SK-N-SH (cell line): ENCODE measurements around the gene TCHH. TPM values are rescaled to one million over a fixed set of nuclear protein-coding genes. Genes with fewer than 3 reads are reported as not detected.

Experiments used
- CTCF ChIA-PET: fragments of 300-600, 350-600 bp; formaldehyde crosslinking; extraction: SDS; loops from one replicate; lab custom pipeline; 2021; lab: Yijun Ruan, JAX
- POLR2A ChIA-PET: fragments of 350-600 bp; sonication (Branson Sonifier 250); formaldehyde crosslinking; extraction: SDS; loops from one replicate; lab custom pipeline; 2020; ENCODE audit warnings: antibody characterized with exemption, inconsistent platforms; lab: Yijun Ruan, JAX
- DNase-seq: peaks from one replicate; pipeline ENCODE4 v3.0.0; 2012
- H2AFZ ChIP-seq: fragments of 200-600 bp; sonication (generic); 2 replicates; pipeline ENCODE4 v1.8.1; 2016; ENCODE audit warnings: antibody characterized with exemption, mild to moderate bottlenecking, low read depth
- H3F3A ChIP-seq: fragments of 200-600 bp; sonication (generic); replicated peaks from 2 replicates; pipeline ENCODE3; 2016; ENCODE audit warnings: antibody characterized with exemption, mild to moderate bottlenecking; ENCODE audit not compliant: insufficient read depth
- H3K27ac ChIP-seq, 2 experiments: fragments of 200-500 bp in 1 of 2; fragments of 200-600 bp in 1 of 2; sonication (Bioruptor generic) in 1 of 2; sonication (generic), shearing (Covaris generic) in 1 of 2; 2 replicates each; pipeline versions ENCODE4 v1.5.1 to v1.6.1; 2014 to 2016; ENCODE audit warnings: low read depth in 2 of 2, inconsistent platforms in 1 of 2, low read length in 1 of 2, mild to moderate bottlenecking in 1 of 2, mixed read lengths in 1 of 2
- H3K27me3 ChIP-seq: fragments of 200-600 bp; sonication (generic), shearing (Covaris generic); 2 replicates; pipeline ENCODE4 v1.6.1; 2016; ENCODE audit warnings: mixed run types; ENCODE audit not compliant: insufficient read depth
- H3K36me3 ChIP-seq, 2 experiments: fragments of 200-500 bp in 1 of 2; fragments of 200-600 bp in 1 of 2; sonication (Bioruptor generic) in 1 of 2; sonication (generic) in 1 of 2; replicated peaks in 1 of 2; 2 replicates each; pipeline versions ENCODE3 to v1.5.1; 2014 to 2016; ENCODE audit warnings: low read length in 1 of 2, mild to moderate bottlenecking in 1 of 2; ENCODE audit not compliant: insufficient read depth in 2 of 2, control insufficient read depth in 1 of 2
- H3K4me1 ChIP-seq, 2 experiments: fragments of 200-500 bp in 1 of 2; fragments of 200-600 bp in 1 of 2; sonication (Bioruptor generic) in 1 of 2; sonication (generic), shearing (Covaris generic) in 1 of 2; 2 replicates each; pipeline versions ENCODE4 v1.5.1 to v1.6.1; 2014 to 2016; ENCODE audit warnings: low read depth in 1 of 2, low read length in 1 of 2, mixed run types in 1 of 2; ENCODE audit not compliant: insufficient read depth in 2 of 2, control insufficient read depth in 1 of 2
- H3K4me2 ChIP-seq: fragments of 200-600 bp; sonication (generic), shearing (Covaris generic); 2 replicates; pipeline ENCODE4 v1.6.1; 2017; ENCODE audit warnings: mixed run types
- H3K4me3 ChIP-seq, 2 experiments: fragments of 200-500 bp in 1 of 2; fragments of 200-600 bp in 1 of 2; sonication (Bioruptor generic) in 1 of 2; sonication (generic), shearing (Covaris generic) in 1 of 2; 2 replicates each; pipeline versions ENCODE4 v1.5.1 to v1.8.1; 2014 to 2016; ENCODE audit warnings: low read depth in 2 of 2, inconsistent platforms in 1 of 2, low read length in 1 of 2, mild to moderate bottlenecking in 1 of 2, mixed read lengths in 1 of 2, moderate library complexity in 1 of 2
- H3K79me2 ChIP-seq: fragments of 200-600 bp; sonication (generic); 2 replicates; pipeline ENCODE4 v1.8.1; 2017; ENCODE audit warnings: mild to moderate bottlenecking; ENCODE audit not compliant: insufficient read depth
- H3K9ac ChIP-seq: fragments of 200-600 bp; sonication (generic); 2 replicates; pipeline ENCODE4 v1.6.1; 2017; ENCODE audit warnings: mixed run types
- H3K9me2 ChIP-seq: fragments of 200-600 bp; sonication (generic); 2 replicates; pipeline ENCODE4 v1.6.1; 2017; ENCODE audit warnings: mixed run types
- H3K9me3 ChIP-seq: fragments of 200-600 bp; sonication (generic); 2 replicates; pipeline ENCODE4 v1.6.1; 2017; ENCODE audit warnings: mixed run types, mild to moderate bottlenecking, moderate library complexity
- H4K20me1 ChIP-seq: fragments of 200-600 bp; sonication (generic); 2 replicates; pipeline ENCODE4 v1.6.1; 2017; ENCODE audit warnings: mild to moderate bottlenecking, mixed run types; ENCODE audit not compliant: insufficient read depth
- CHD2 ChIP-seq: fragments of 150-350 bp; IDR thresholded peaks from 2 replicates; pipeline ENCODE4 v1.6.1; 2018; ENCODE audit warnings: low read length; ENCODE audit not compliant: partially characterized antibody
- CTCF ChIP-seq: fragments of 200-600 bp; sonication (generic); IDR thresholded peaks from 2 replicates; pipeline ENCODE4 v1.6.1; 2017; ENCODE audit warnings: antibody characterized with exemption, mild to moderate bottlenecking, moderate library complexity
- ELF1 ChIP-seq: IDR thresholded peaks from 2 replicates; pipeline ENCODE4 v1.4.0; 2012
- EP300 ChIP-seq, 2 experiments: IDR thresholded peaks; 2 replicates each; pipeline versions ENCODE4 v1.4.0 to v1.6.1; 2012; ENCODE audit warnings: borderline replicate concordance in 1 of 2, low read depth in 1 of 2, low read length in 1 of 2
- EZH2phosphoT487 ChIP-seq: fragments of 200-600 bp; sonication (generic); IDR thresholded peaks from 2 replicates; pipeline ENCODE4 v1.6.1; 2017; ENCODE audit warnings: low read depth, mixed run types, mild to moderate bottlenecking, antibody characterized with exemption, moderate library complexity, borderline replicate concordance
- FOXJ3 ChIP-seq: sonication (generic); formaldehyde crosslinking; IDR thresholded peaks from 2 replicates; pipeline ENCODE4 v1.5.1; 2020; ENCODE audit warnings: mild to moderate bottlenecking, missing genetic modification reagents
- FOXM1 ChIP-seq: IDR thresholded peaks from 2 replicates; pipeline ENCODE4 v1.4.0; 2012; ENCODE audit warnings: low read depth, mild to moderate bottlenecking
- GABPA ChIP-seq: IDR thresholded peaks from 2 replicates; pipeline ENCODE4 v1.4.0; 2012; ENCODE audit warnings: low read depth, mild to moderate bottlenecking
- IRF3 ChIP-seq: fragments of 150-350 bp; IDR thresholded peaks from 2 replicates; pipeline ENCODE4 v1.6.1; 2016; ENCODE audit warnings: mild to moderate bottlenecking, low read depth, low read length
- MAX ChIP-seq: IDR thresholded peaks from 2 replicates; pipeline ENCODE4 v1.4.0; 2012; ENCODE audit warnings: low read depth
- MEF2A ChIP-seq: IDR thresholded peaks from 2 replicates; pipeline ENCODE4 v1.4.0; 2012; ENCODE audit warnings: low read depth, borderline replicate concordance
- MXI1 ChIP-seq: IDR thresholded peaks from 2 replicates; pipeline ENCODE4 v1.6.1; 2012; ENCODE audit warnings: mild to moderate bottlenecking, low read depth, low read length, improper control_type of control experiment
- NRF1 ChIP-seq: IDR thresholded peaks from 2 replicates; pipeline ENCODE4 v1.6.1; 2012; ENCODE audit warnings: low read depth, mild to moderate bottlenecking, low read length
- POLR2AphosphoS5 ChIP-seq: IDR thresholded peaks from 2 replicates; pipeline ENCODE4 v1.6.1; 2012; ENCODE audit warnings: low read depth, low read length
- RAD21 ChIP-seq: IDR thresholded peaks from 2 replicates; pipeline ENCODE4 v1.6.1; 2012; ENCODE audit warnings: mild to moderate bottlenecking, low read length
- RCOR1 ChIP-seq: fragments of 150-350 bp; IDR thresholded peaks from 2 replicates; pipeline ENCODE4 v1.6.1; 2017; ENCODE audit warnings: antibody characterized with exemption, low read length
- RFX5 ChIP-seq: IDR thresholded peaks from 2 replicates; pipeline ENCODE4 v1.6.1; 2012; ENCODE audit warnings: mild to moderate bottlenecking, improper control_type of control experiment, low read length
- RXRA ChIP-seq: IDR thresholded peaks from 2 replicates; pipeline ENCODE4 v1.4.0; 2012; ENCODE audit warnings: low read depth, mild to moderate bottlenecking, borderline replicate concordance
- SIN3A ChIP-seq: IDR thresholded peaks from 2 replicates; pipeline ENCODE4 v1.6.1; 2012; ENCODE audit warnings: low read depth, mild to moderate bottlenecking, low read length, moderate library complexity, borderline replicate concordance
- TAF1 ChIP-seq: IDR thresholded peaks from 2 replicates; pipeline ENCODE4 v1.6.1; 2012; ENCODE audit warnings: low read depth, mild to moderate bottlenecking, low read length, moderate library complexity, borderline replicate concordance
- TCF12 ChIP-seq: IDR thresholded peaks from 2 replicates; pipeline ENCODE4 v1.4.0; 2012
- TEAD4 ChIP-seq: IDR thresholded peaks from 2 replicates; pipeline ENCODE4 v1.4.0; 2012; ENCODE audit warnings: mild to moderate bottlenecking, borderline replicate concordance; ENCODE audit not compliant: insufficient read depth
- YY1 ChIP-seq: IDR thresholded peaks from 2 replicates; pipeline ENCODE4 v1.4.0; 2012; ENCODE audit warnings: low read depth, mild to moderate bottlenecking
- WGBS: methylation state at CpG from one replicate; pipeline ENCODE4 v1.1.6; 2017; ENCODE audit warnings: low lambda C conversion rate; 5-methylcytosine and 5-hydroxymethylcytosine counted together
- polyA plus RNA-seq, 3 experiments: library from polyadenylated mRNA; depleted of rRNA; stranded (reverse); fragments of >200 nt; gene quantifications; 2 replicates each; pipeline ENCODE4 v1.2.3, GENCODE V29; 2012
- TF ChIP-seq, protein P1 (sequence below): IDR thresholded peaks from 2 replicates; pipeline ENCODE4 v1.4.0; 2012; ENCODE audit warnings: low read depth, borderline replicate concordance
- TF ChIP-seq, protein P2 (sequence below): fragments of 150-350 bp; IDR thresholded peaks from 2 replicates; pipeline ENCODE4 v1.6.1; 2017; ENCODE audit warnings: antibody characterized with exemption, low read length, low read depth, borderline replicate concordance
- TF ChIP-seq, protein P3 (sequence below): IDR thresholded peaks from 2 replicates; pipeline ENCODE4; 2012

Gene TCHH
- polyA plus RNA-seq, 1 of the 3 experiments (the other 2 are of a cell fraction), result not detected

DNA sequence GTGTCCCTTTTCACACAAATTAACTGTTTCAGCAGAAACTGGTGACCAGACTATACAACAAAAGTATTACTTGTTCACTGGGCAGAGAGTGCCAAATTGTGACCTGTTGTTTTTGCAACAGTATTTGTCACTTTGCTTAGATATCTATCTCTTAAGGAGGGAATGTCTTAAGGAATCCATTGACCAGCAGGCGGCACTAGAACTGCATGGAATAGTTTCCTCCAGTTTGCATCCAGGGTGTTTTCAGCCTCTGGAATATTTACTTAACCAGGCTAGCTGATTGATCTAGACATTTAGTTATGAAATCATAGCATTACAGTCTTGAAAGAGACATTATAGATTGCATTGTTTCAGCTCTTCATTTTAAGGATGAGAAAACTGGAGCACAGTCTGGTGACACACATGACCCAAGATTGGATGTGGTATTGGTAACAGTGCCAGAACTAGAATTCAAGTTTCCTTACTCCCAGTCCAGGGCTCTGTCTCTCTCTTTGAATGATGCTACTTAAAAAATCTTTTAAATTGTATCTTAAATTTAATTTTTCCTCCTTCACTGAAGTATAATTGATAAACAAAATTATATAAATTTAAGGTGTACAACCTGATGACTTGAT, 26.8 kb upstream of the TCHH start:
- H3K36me3 ChIP-seq, result no peaks in the 10 kb centered on the region
- no peaks in the 10 kb centered on the region for H3K9me3 ChIP-seq
- CTCF ChIA-PET, result interaction anchor here (0.8 to 1.4 kb wide), 3 partner anchors 43 to 59 kb away, joined by 3 to 4 read pairs (median 3); no protein-coding TSS in a partner anchor
- H3K9ac ChIP-seq, result no peak overlapping the region
- peak; percentile 9 for DNase-seq
- H3K4me2 ChIP-seq, result no peak overlapping the region
- POLR2A ChIA-PET, result no interaction called here
- H3F3A ChIP-seq, result no peaks in the 10 kb centered on the region
- H3K79me2 ChIP-seq, result no peaks in the 10 kb centered on the region
- H2AFZ ChIP-seq, result no peak overlapping the region
- H3K4me3 ChIP-seq, result peak overlapping the region in 1 of 2 experiments; percentile 14; a peak in 1 of 4 replicates
- no peaks in the 10 kb centered on the region for H3K9me2 ChIP-seq
- whole genome bisulfite sequencing, result 0% methylated on average over 1 of the region's 1 CpG
- peaks cover 0 to 9% of the 10 kb centered on the region in 2 experiments; a peak in 1 of 4 replicates for H3K4me1 ChIP-seq
- H3K27ac ChIP-seq, result no peak overlapping the region
- H3K27me3 ChIP-seq, result no peaks in the 10 kb centered on the region
- no peaks in the 10 kb centered on the region for H4K20me1 ChIP-seq
- TF ChIP-seq, protein P1, sequence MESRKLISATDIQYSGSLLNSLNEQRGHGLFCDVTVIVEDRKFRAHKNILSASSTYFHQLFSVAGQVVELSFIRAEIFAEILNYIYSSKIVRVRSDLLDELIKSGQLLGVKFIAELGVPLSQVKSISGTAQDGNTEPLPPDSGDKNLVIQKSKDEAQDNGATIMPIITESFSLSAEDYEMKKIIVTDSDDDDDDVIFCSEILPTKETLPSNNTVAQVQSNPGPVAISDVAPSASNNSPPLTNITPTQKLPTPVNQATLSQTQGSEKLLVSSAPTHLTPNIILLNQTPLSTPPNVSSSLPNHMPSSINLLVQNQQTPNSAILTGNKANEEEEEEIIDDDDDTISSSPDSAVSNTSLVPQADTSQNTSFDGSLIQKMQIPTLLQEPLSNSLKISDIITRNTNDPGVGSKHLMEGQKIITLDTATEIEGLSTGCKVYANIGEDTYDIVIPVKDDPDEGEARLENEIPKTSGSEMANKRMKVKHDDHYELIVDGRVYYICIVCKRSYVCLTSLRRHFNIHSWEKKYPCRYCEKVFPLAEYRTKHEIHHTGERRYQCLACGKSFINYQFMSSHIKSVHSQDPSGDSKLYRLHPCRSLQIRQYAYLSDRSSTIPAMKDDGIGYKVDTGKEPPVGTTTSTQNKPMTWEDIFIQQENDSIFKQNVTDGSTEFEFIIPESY, result no peak
- TF ChIP-seq RFX5 (no peak), EP300 (IDR thresholded peaks at IDR 0.05; ENCODE audit: borderline replicate concordance in 1 of 2, low read depth in 1 of 2, low read length in 1 of 2) (no peak), CTCF (peak; percentile 92), FOXJ3 (no peak), EZH2phosphoT487 (no peak), GABPA (no peak), SIN3A (no peak), IRF3 (no peak), ELF1 (no peak), TAF1 (no peak), FOXM1 (no peak), POLR2AphosphoS5 (no peak), MXI1 (no peak), MAX (no peak), YY1 (no peak), RXRA (no peak), NRF1 (0 out of 2 replicates have a peak, but pooled peaks have one; percentile 6), CHD2 (no peak), MEF2A (no peak), TEAD4 (no peak), RCOR1 (no peak), TCF12 (peak; percentile 81), RAD21 (peak; percentile 77)
- TF ChIP-seq, protein P2, sequence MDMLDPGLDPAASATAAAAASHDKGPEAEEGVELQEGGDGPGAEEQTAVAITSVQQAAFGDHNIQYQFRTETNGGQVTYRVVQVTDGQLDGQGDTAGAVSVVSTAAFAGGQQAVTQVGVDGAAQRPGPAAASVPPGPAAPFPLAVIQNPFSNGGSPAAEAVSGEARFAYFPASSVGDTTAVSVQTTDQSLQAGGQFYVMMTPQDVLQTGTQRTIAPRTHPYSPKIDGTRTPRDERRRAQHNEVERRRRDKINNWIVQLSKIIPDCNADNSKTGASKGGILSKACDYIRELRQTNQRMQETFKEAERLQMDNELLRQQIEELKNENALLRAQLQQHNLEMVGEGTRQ, result no peak
- TF ChIP-seq, protein P3, sequence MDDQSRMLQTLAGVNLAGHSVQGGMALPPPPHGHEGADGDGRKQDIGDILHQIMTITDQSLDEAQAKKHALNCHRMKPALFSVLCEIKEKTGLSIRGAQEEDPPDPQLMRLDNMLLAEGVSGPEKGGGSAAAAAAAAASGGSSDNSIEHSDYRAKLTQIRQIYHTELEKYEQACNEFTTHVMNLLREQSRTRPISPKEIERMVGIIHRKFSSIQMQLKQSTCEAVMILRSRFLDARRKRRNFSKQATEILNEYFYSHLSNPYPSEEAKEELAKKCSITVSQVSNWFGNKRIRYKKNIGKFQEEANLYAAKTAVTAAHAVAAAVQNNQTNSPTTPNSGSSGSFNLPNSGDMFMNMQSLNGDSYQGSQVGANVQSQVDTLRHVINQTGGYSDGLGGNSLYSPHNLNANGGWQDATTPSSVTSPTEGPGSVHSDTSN, result peak; percentile 49
